ENCODE measurements around the gene SLC6A4.

- TF ChIP-seq FOSL2 (IDR thresholded peaks at IDR 0.05; ENCODE audit: borderline replicate concordance, low read depth) (no peak), FOXM1 (IDR thresholded peaks at IDR 0.05; ENCODE audit: low read depth) (no peak), CTCF (IDR thresholded peaks at IDR 0.05) (no peak; the same call in 1 of the 2 replicates), RAD21 (IDR thresholded peaks at IDR 0.05; ENCODE audit: low read length) (no peak), YY1 (IDR thresholded peaks at IDR 0.05; ENCODE audit: low read depth) (no peak), CHD2 (IDR thresholded peaks at IDR 0.05; ENCODE audit: low read length, partially characterized antibody) (no peak), PBX3 (IDR thresholded peaks at IDR 0.05) (no peak), TAF1 (IDR thresholded peaks at IDR 0.05; ENCODE audit: borderline replicate concordance, low read depth, low read length) (no peak), POLR2AphosphoS5 (IDR thresholded peaks at IDR 0.05; ENCODE audit: low read depth, low read length) (no peak), EZH2phosphoT487 (IDR thresholded peaks at IDR 0.05; ENCODE audit: borderline replicate concordance, low read depth) (no peak), JUND (IDR thresholded peaks at IDR 0.05) (no peak), SIN3A (IDR thresholded peaks at IDR 0.05; ENCODE audit: borderline replicate concordance, low read depth, low read length) (no peak), NRF1 (IDR thresholded peaks at IDR 0.05; ENCODE audit: low read depth, low read length) (no peak)
These were observed 28.2 kb upstream of the SLC6A4 start for GRCh38 chr17:30263552-30264333.
